Mononuclear cell (primary cell): ENCODE results near the gene FOXS1. TPM values are rescaled to one million over a fixed set of nuclear protein-coding genes. Genes with fewer than 3 reads are reported as not detected.
"Not testable (repeated sequence)": the region's sequence is repeated elsewhere in the genome, so short reads cannot be mapped to it uniquely, and the experiment has no call there.

ENCODE experiments used
- H3K27me3 ChIP-seq: 2 replicates; pipeline ENCODE4 v1.6.0; 2011; ENCODE audit warnings: low read length, control low read depth; ENCODE audit not compliant: insufficient read depth
- H3K4me1 ChIP-seq: 2 replicates; pipeline ENCODE4 v1.5.1; 2011; ENCODE audit warnings: mild to moderate bottlenecking, low read length, control low read depth; ENCODE audit not compliant: insufficient read depth
- H3K4me3 ChIP-seq: 2 replicates; pipeline ENCODE4 v1.5.1; 2011; ENCODE audit warnings: mild to moderate bottlenecking, low read length, moderate library complexity
- H3K9me3 ChIP-seq: 2 replicates; pipeline ENCODE4 v1.5.1; 2011; ENCODE audit warnings: low read depth, mild to moderate bottlenecking, control low read depth, low read length
- total RNA-seq: library from RNA; depleted of rRNA; stranded (reverse); fragments of >200 nt; gene quantifications from one replicate; pipeline ENCODE4 v1.2.3, GENCODE V29; 2012

The FOXS1 gene
- total RNA-seq, 1 donor, result not detected

- Histone ChIP-seq H3K4me1 (peaks cover 7% of the 10 kb centered on the region), H3K9me3 (no peaks in the 10 kb centered on the region), H3K27me3 (no peaks in the 10 kb centered on the region), H3K4me3 (no peak overlapping the region)
These were observed 21.9 kb downstream of the FOXS1 start for GRCh38 chr20:31823360-31824124.

DNA sequence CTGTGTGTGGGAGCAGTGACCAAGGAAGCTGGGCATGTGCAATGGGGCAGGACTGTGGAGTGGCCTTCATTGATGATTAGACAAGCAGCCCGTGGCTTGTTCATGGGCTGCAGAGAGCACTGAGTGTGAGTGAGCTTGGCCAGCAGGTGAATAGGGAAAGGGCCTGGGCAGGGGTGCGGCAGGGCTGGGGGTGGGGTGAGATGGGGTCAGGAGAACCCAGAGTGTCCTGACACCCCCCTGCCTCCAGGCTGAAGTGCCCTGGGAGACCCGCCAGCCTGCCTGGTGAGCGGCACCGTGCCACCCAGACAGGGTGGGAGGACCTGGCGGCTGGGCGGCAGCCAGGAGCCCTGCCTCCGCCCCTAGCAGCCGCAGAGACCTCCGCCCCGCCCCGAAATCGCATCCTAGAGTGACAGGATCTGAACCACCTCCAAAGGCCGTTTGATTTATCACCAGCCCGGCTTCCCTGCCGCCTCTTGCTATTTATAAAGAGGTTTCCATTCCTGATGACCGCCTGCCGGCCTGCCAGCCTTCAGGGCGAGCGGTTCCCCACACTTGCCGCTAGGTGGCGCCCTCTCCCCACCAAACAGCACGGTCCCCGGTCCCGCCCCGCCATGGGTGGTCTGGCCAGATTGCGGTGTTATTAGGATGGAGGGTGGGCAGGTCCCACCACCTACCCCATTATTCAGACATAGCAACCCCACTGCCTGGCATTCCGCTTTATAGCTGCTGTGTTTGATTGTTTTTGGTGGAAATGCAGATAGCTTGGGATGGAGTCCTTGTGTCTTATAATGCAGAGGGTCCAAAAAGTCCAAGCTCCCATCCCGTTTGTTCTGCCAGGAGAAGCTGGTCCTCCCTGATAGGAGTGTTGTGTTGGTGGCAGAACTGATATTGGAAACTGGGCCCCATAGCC, 22.7 kb downstream of the FOXS1 start:
- H3K4me1 ChIP-seq, result peaks cover 7% of the 10 kb centered on the region
- no peaks in the 10 kb centered on the region for H3K9me3 ChIP-seq
- no peak overlapping the region for H3K4me3 ChIP-seq
- H3K27me3 ChIP-seq, result no peaks in the 10 kb centered on the region

GRCh38 chr20:31821427-31821826, 24.0 kb downstream of the FOXS1 start:
- Histone ChIP-seq H3K9me3 (no peaks in the 10 kb centered on the region), H3K4me1 (peaks cover 7% of the 10 kb centered on the region), H3K27me3 (no peaks in the 10 kb centered on the region), H3K4me3 (no peak overlapping the region)

DNA sequence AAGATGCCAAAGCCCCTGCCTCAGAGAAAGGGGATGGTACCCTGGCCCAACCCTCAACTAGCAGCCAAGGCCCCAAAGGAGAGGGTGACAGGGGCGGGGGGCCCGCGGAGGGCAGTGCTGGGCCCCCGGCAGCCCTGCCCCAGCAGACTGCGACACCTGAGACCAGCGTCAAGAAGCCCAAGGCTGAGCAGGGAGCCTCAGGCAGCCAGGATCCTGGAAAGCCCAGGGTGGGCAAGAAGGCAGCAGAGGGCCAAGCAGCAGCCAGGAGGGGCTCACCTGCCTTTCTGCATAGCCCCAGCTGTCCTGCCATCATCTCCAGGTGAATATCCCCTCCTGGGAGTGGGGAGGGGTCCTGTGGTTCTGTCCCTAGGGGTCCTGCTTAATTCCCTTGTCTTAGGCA, 25.2 kb downstream of the FOXS1 start:
- Histone ChIP-seq H3K4me1 (peaks cover 7% of the 10 kb centered on the region), H3K9me3 (no peaks in the 10 kb centered on the region), H3K27me3 (no peaks in the 10 kb centered on the region), H3K4me3 (no peak overlapping the region)

GRCh38 chr20:31819083-31819784, 26.2 kb downstream of the FOXS1 start, which contains the start of gene MYLK2:
Gene MYLK2 (plus strand): TSS chr20:31819356. CDS start chr20:31819581, 225 bp downstream.
- H3K27me3 ChIP-seq, result no peaks in the 10 kb centered on the region
- no peaks in the 10 kb centered on the region for H3K9me3 ChIP-seq
- H3K4me3 ChIP-seq, result no peak within 1 kb of the TSS
- peaks cover 7% of the 10 kb centered on the region for H3K4me1 ChIP-seq

DNA sequence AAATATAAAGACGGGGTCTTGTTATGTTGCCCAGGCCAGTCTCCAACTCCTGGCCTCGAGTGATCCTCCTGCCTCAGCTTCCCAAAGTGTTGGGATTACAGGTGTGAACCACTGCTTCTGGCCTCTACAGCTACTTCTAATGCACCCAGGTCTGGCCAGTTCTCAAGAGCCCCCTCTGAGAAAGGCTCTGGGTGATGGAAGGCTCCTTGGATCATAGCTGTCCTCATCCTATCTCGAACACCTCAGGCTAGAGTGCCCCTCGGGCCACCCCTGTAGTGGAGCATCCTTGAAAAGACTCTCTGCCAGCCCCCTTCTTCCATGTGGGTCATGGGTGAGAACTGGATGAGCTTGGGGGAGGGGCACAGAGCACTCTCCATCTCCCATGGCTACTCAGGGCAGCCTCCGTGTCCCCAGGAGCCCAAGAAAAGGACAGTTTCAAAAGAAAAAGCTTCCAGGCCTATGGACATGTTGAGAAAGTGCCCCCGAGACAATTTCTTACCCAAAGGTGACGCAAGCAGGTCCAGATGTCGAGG, 27.0 kb downstream of the FOXS1 start:
- H3K4me3 ChIP-seq, result no peak overlapping the region
- H3K9me3 ChIP-seq, result no peaks in the 10 kb centered on the region
- peaks cover 7% of the 10 kb centered on the region for H3K4me1 ChIP-seq
- no peaks in the 10 kb centered on the region for H3K27me3 ChIP-seq

DNA sequence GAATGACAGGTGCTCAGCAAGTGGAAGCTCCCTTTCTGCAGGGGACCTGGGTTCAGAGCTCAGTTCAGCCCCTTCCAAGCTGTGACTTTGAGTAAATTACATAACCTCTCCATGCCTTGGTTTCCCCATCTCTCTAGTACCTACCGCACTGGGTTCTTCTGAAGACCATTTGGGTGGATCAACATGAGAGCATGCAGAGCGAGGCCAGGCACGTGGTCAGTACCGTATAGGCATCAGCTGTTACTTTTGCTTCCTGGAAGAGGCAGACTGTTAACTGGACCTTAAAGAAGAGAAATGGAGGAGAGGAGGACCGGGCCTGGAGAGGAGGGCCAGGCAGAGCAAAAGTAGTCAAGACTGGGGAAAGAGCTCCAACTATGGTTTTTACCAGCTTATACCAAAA, 27.9 kb downstream of the FOXS1 start:
- no peaks in the 10 kb centered on the region for H3K27me3 ChIP-seq
- no peak overlapping the region for H3K4me3 ChIP-seq
- H3K4me1 ChIP-seq, result peaks cover under 1% of the 10 kb centered on the region
- H3K9me3 ChIP-seq, result no peaks in the 10 kb centered on the region

DNA sequence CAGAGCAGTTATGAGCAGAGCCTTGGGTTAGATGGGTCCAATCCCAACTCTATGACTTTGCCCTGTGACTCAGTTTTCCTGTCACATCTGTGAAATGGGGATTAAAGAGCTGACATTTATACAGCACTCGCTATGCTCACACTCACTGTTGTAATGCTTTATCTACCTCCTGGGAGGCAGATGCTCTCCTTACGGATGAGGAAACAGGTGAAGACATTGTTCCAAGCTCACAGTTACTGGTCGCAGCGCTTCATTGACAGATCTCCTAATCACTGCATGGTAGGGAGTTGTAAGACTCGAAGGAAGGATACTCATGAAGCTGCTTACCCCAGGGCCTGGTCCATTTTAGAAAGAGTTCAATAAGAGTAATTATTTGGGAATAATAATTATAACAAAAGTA, 29.2 kb downstream of the FOXS1 start:
- Histone ChIP-seq H3K9me3 (no peaks in the 10 kb centered on the region), H3K4me1 (no peaks in the 10 kb centered on the region), H3K4me3 (no peak overlapping the region), H3K27me3 (no peaks in the 10 kb centered on the region)

- no peak overlapping the region for H3K4me3 ChIP-seq
- H3K4me1 ChIP-seq, result no peaks in the 10 kb centered on the region
- no peaks in the 10 kb centered on the region for H3K9me3 ChIP-seq
- H3K27me3 ChIP-seq, result no peaks in the 10 kb centered on the region
These were observed 29.8 kb downstream of the FOXS1 start for GRCh38 chr20:31815408-31816188.

- not testable (repeated sequence) for H3K9me3 ChIP-seq, H3K27me3 ChIP-seq, H3K4me3 ChIP-seq, H3K4me1 ChIP-seq
These were observed 31.3 kb downstream of the FOXS1 start for GRCh38 chr20:31814142-31814541.

GRCh38 chr20:31813611-31814010, 31.8 kb downstream of the FOXS1 start:
- Histone ChIP-seq H3K9me3 (no peaks in the 10 kb centered on the region), H3K27me3 (no peaks in the 10 kb centered on the region), H3K4me1 (no peaks in the 10 kb centered on the region), H3K4me3 (no peak overlapping the region)

GRCh38 chr20:31811796-31812728, 33.3 kb downstream of the FOXS1 start:
- Histone ChIP-seq H3K27me3 (no peaks in the 10 kb centered on the region), H3K9me3 (no peaks in the 10 kb centered on the region), H3K4me3 (no peak overlapping the region), H3K4me1 (peaks cover under 1% of the 10 kb centered on the region)

- Histone ChIP-seq H3K4me1 (peaks cover 9% of the 10 kb centered on the region), H3K9me3 (no peaks in the 10 kb centered on the region), H3K27me3 (no peaks in the 10 kb centered on the region), H3K4me3 (no peak overlapping the region)
These were observed 34.2 kb downstream of the FOXS1 start for GRCh38 chr20:31811198-31811597.
